ENCODE data around the gene PAK4. TPM values are rescaled to one million over a fixed set of nuclear protein-coding genes. Genes with fewer than 3 reads are reported as not detected.

PAK4 gene
- total RNA-seq, 1 experiment from 2014 or later = 55.2 TPM

DNA sequence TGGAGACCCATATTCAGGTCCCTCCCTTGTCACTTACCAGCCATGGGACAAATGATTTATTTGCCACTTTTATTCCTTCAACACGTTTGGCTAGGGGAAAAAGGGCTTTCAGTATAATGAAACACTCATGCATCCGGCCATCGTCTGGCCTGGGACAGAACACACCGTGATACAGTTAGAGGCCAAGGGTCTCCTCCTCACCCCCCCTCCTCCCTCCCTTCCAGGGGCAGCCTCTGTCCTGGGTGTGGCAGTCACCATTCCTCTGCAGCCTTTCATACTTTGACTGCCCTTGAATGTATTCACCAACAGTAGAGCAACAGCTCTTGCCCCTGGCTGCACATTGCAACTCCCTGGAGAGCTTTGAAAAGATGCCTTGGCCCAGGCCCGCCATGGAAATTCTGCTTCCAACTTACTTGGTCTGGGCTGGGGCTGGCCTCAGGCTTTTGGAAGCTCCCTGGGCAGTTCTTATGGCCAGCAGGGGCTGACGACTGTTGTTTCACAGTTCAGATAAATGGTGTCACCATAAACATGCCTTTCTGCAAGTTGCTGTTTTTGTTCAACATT, 3.0 kb downstream of the PAK4 start:
- no peaks in the 10 kb centered on the region for H3K36me3 ChIP-seq (ENCODE audit: insufficient read depth, low read length, poor library complexity, severe bottlenecking)
- no peak overlapping the region for H3K4me3 ChIP-seq (ENCODE audit: low read depth, low read length, poor library complexity, severe bottlenecking)
- TF ChIP-seq EZH2 (IDR thresholded peaks at IDR 0.05; ENCODE audit: borderline replicate concordance, low read depth, low read length, poor library complexity, severe bottlenecking) = no peak
- TF ChIP-seq, protein P1, sequence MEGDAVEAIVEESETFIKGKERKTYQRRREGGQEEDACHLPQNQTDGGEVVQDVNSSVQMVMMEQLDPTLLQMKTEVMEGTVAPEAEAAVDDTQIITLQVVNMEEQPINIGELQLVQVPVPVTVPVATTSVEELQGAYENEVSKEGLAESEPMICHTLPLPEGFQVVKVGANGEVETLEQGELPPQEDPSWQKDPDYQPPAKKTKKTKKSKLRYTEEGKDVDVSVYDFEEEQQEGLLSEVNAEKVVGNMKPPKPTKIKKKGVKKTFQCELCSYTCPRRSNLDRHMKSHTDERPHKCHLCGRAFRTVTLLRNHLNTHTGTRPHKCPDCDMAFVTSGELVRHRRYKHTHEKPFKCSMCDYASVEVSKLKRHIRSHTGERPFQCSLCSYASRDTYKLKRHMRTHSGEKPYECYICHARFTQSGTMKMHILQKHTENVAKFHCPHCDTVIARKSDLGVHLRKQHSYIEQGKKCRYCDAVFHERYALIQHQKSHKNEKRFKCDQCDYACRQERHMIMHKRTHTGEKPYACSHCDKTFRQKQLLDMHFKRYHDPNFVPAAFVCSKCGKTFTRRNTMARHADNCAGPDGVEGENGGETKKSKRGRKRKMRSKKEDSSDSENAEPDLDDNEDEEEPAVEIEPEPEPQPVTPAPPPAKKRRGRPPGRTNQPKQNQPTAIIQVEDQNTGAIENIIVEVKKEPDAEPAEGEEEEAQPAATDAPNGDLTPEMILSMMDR (conservative IDR thresholded peaks at IDR 0.05; ENCODE audit: low read depth, low read length) = no peak
- H3K27me3 ChIP-seq (replicated peaks; ENCODE audit: insufficient read depth, low read depth, low read length, poor library complexity) = no peaks in the 10 kb centered on the region
- DNase-seq (ENCODE audit: low spot score) = no peak
- no peaks in the 10 kb centered on the region for H3K4me1 ChIP-seq (ENCODE audit: insufficient read depth, low read length, poor library complexity, severe bottlenecking)
- H3K9me3 ChIP-seq (ENCODE audit: low read depth, low read length, poor library complexity, severe bottlenecking) = no peaks in the 10 kb centered on the region
- ChIA-PET CTCF (no interaction called here), POLR2A (ENCODE audit: low non-redundant PET) (no interaction called here)
- H3K27ac ChIP-seq (ENCODE audit: low read depth, low read length, poor library complexity, severe bottlenecking) = no peak overlapping the region
- intact Hi-C loops (cut with micrococcal nuclease; ENCODE audit: unreplicated experiment) = no loop called here
- BruUV-seq (replicated peaks) = no TSS peak

DNA sequence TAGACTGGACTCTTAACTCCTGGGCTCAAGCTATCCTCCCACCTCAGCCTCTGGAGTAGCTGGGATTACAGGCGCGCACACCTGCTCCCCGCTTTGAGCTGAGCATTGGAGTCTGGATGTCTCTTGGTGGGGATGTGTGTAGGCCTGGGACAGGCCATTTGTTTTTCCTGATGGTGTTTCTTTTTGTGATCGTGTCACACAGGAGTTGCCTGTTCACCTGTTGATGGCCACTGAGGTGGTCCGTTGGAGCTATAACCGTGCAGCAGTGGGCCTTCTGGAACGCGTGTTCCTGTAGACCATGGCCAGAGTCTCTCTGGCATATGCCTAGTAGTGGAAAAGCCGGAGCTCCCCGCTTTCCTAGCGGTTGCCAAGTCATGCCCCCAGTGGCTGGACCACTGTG, 3.5 kb downstream of the PAK4 start:
- no TSS peak for BruUV-seq (replicated peaks)
- POLR2A ChIA-PET (ENCODE audit: low non-redundant PET) = no interaction called here
- CTCF ChIA-PET = no interaction called here
- intact Hi-C loops (cut with micrococcal nuclease; ENCODE audit: unreplicated experiment) = no loop called here
- no peak overlapping the region for H3K4me3 ChIP-seq (ENCODE audit: low read depth, low read length, poor library complexity, severe bottlenecking)
- no peaks in the 10 kb centered on the region for H3K27me3 ChIP-seq (replicated peaks; ENCODE audit: insufficient read depth, low read depth, low read length, poor library complexity)
- H3K4me1 ChIP-seq (ENCODE audit: insufficient read depth, low read length, poor library complexity, severe bottlenecking) = no peaks in the 10 kb centered on the region
- no peak for DNase-seq (ENCODE audit: low spot score)
- H3K27ac ChIP-seq (ENCODE audit: low read depth, low read length, poor library complexity, severe bottlenecking) = no peak overlapping the region
- H3K36me3 ChIP-seq (ENCODE audit: insufficient read depth, low read length, poor library complexity, severe bottlenecking) = no peaks in the 10 kb centered on the region
- TF ChIP-seq EZH2 (IDR thresholded peaks at IDR 0.05; ENCODE audit: borderline replicate concordance, low read depth, low read length, poor library complexity, severe bottlenecking) = no peak
- TF ChIP-seq, protein P1 (conservative IDR thresholded peaks at IDR 0.05; ENCODE audit: low read depth, low read length) = no peak
- no peaks in the 10 kb centered on the region for H3K9me3 ChIP-seq (ENCODE audit: low read depth, low read length, poor library complexity, severe bottlenecking)

DNA sequence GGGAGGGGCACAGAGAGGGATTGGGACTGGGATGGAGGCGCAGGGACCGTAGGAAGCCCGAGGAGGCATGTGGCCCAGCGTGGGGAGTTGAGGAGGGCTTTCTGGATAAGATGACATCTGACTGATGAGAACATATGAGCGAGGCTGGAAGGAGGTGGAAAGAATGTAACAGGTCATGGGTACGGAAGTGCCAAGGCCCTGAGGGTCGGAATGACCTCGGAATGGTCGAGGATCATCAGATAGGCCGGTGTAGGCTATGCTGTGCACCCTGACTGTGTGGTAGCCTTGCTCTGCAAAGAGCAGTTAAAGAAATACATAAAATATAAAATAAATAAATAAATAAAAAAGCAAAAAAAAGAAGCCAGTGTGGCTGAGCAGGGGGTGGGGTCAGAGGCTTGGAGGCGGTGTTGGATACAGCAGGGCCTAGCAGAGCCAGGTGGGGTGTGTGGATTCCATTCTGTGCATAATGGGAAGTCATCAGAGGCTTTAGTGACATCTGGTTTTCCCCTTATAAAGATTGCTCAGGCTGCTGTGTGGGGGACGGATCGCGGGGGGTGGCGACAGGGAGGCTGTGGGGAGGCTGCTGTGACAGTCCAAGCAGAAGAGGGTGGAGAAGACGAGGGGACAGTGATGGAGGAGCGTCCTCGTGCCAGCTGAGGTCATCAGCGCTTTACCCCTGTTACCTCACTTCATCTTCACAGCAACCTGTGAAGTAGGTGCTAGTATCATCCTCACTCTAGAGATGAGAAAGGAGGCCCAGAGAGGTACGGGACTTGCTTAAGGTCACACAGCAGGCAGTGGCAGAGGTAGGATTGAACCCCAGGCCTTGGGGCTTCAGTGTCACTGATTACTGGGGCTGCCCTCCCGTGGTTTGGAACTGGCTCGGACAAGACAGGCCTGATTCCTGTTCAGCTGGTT, 5.0 kb downstream of the PAK4 start:
- BruUV-seq (replicated peaks) = no TSS peak
- TF ChIP-seq, protein P1 (conservative IDR thresholded peaks at IDR 0.05; ENCODE audit: low read depth, low read length) = no peak
- no peak for TF ChIP-seq EZH2 (IDR thresholded peaks at IDR 0.05; ENCODE audit: borderline replicate concordance, low read depth, low read length, poor library complexity, severe bottlenecking)
- H3K4me3 ChIP-seq (ENCODE audit: low read depth, low read length, poor library complexity, severe bottlenecking) = no peak overlapping the region
- no peaks in the 10 kb centered on the region for H3K36me3 ChIP-seq (ENCODE audit: insufficient read depth, low read length, poor library complexity, severe bottlenecking)
- H3K27ac ChIP-seq (ENCODE audit: low read depth, low read length, poor library complexity, severe bottlenecking) = no peak overlapping the region
- ChIA-PET CTCF (no interaction called here), POLR2A (ENCODE audit: low non-redundant PET) (no interaction called here)
- intact Hi-C loops (cut with micrococcal nuclease; ENCODE audit: unreplicated experiment) = no loop called here
- H3K4me1 ChIP-seq (ENCODE audit: insufficient read depth, low read length, poor library complexity, severe bottlenecking) = no peaks in the 10 kb centered on the region
- H3K9me3 ChIP-seq (ENCODE audit: low read depth, low read length, poor library complexity, severe bottlenecking) = no peaks in the 10 kb centered on the region
- DNase-seq (ENCODE audit: low spot score) = no peak
- no peaks in the 10 kb centered on the region for H3K27me3 ChIP-seq (replicated peaks; ENCODE audit: insufficient read depth, low read depth, low read length, poor library complexity)

Data from A673 (cell line).